Aorta (tissue), 5 donors: Measurements from ENCODE around the gene SLC2A4. TPM values are rescaled to one million over a fixed set of nuclear protein-coding genes. Genes with fewer than 3 reads are reported as not detected.

Experiments
- ATAC-seq: fragments of 200-7000 bp; cut with Tn5 transposase; one replicate; pipeline ENCODE4 v1.9.1; 2022; ENCODE audit warnings: moderate library complexity; ENCODE audit not compliant: low FRiP score
- DNase-seq, 2 donors: peaks; one replicate each; pipeline ENCODE4 v3.0.0-alpha.2; 2020
- H3K27ac ChIP-seq, 2 donors: one replicate each; pipeline ENCODE4 v1.5.1; 2013; ENCODE audit warnings: low read length in 2 of 2, mild to moderate bottlenecking in 2 of 2, moderate library complexity in 2 of 2, control low read depth in 1 of 2, inconsistent platforms in 1 of 2, low read depth in 1 of 2
- H3K27me3 ChIP-seq, 2 donors: one replicate each; pipeline ENCODE4 v1.6.1; 2013; ENCODE audit warnings: control low read depth in 1 of 2, low read length in 1 of 2, mild to moderate bottlenecking in 1 of 2, moderate library complexity in 1 of 2; ENCODE audit not compliant: insufficient read depth in 2 of 2, control insufficient read depth in 1 of 2
- H3K36me3 ChIP-seq, 2 donors: one replicate each; pipeline ENCODE4 v1.6.1; 2013; ENCODE audit warnings: control low read depth in 1 of 2, low read length in 1 of 2, mild to moderate bottlenecking in 1 of 2; ENCODE audit not compliant: insufficient read depth in 2 of 2, control insufficient read depth in 1 of 2
- H3K4me1 ChIP-seq, 2 donors: one replicate each; pipeline ENCODE4 v1.6.1; 2013; ENCODE audit warnings: low read length in 2 of 2, control low read depth in 1 of 2, mild to moderate bottlenecking in 1 of 2, moderate library complexity in 1 of 2; ENCODE audit not compliant: insufficient read depth in 2 of 2, control insufficient read depth in 1 of 2
- H3K4me3 ChIP-seq, 2 donors: one replicate each; pipeline ENCODE4 v1.5.1; 2013; ENCODE audit warnings: low read length in 2 of 2, control low read depth in 1 of 2, mild to moderate bottlenecking in 1 of 2
- H3K9me3 ChIP-seq: one replicate; pipeline ENCODE4 v1.6.1; 2013; ENCODE audit warnings: mild to moderate bottlenecking, low read length; ENCODE audit not compliant: control insufficient read depth
- WGBS, 2 donors: extraction: QIAGEN DNeasy Blood & Tissue Kit; methylation state at CpG; one replicate each; pipeline ENCODE4 v1.1.7; 2013; 5-methylcytosine and 5-hydroxymethylcytosine counted together
- intact Hi-C, 2 donors: fragments of 100-400 bp; cut with DNase I; formaldehyde crosslinking; loops; one replicate each; pipeline versions ENCODE4 v1.14.2 to v1.15.0; 2022
- polyA plus RNA-seq, 2 donors: library from polyadenylated mRNA; stranded (reverse); fragments of 200-250 nt; gene quantifications; one replicate each; pipeline ENCODE4 v1.2.3, GENCODE V29; 2013
- total RNA-seq, 2 donors: library from RNA; stranded (reverse); fragmentation: NEBNext Ultra II Directional; extraction: Animal tissue kit (Norgen Biotek cat#: 25700); gene quantifications; one replicate each; pipeline ENCODE4 v1.2.1, GENCODE V29; 2021
- donor health status: healthy with polysubstance abuse.
- donor health status: Bipolar disorder and iron deficiency.
- donor health status: DM: no; HTN: no; CAD: no.
- donor health status: DM: no; HTN: no; CAD: no.
- donor health status: DM: yes; HTN: yes; CAD: no.

Gene SLC2A4
- total and polyA plus RNA-seq, 4 donors = 0.63 to 3.9 (median 2.1) TPM

GRCh38 chr17:7280519-7281073 is 922 bp upstream of the SLC2A4 start:
- Histone ChIP-seq H3K36me3 (no peaks in the 10 kb centered on the region), H3K4me3 (peak overlapping the region in 1 of 2 donors; percentile 3), H3K9me3 (no peaks in the 10 kb centered on the region), H3K27me3 (no peaks in the 10 kb centered on the region), H3K27ac (peak overlapping the region in 1 of 2 donors; percentile 55), H3K4me1 (no peaks in the 10 kb centered on the region)
- WGBS, 2 donors = 0 to 1% methylated on average over 29 of the region's 29 CpGs
- ATAC-seq (peak; percentile 94), DNase-seq (peak; percentile 86 to 95)
- intact Hi-C loops = loop anchor here (1.0 to 5.0 kb wide), 2 partner anchors 16 to 67 kb away; no protein-coding TSS in a partner anchor

- Histone ChIP-seq H3K9me3 (no peaks in the 10 kb centered on the region), H3K36me3 (no peaks in the 10 kb centered on the region), H3K27ac (no peak overlapping the region), H3K27me3 (no peaks in the 10 kb centered on the region), H3K4me1 (no peaks in the 10 kb centered on the region), H3K4me3 (peak overlapping the region in 1 of 2 donors; percentile 7)
- WGBS, 2 donors = 8% methylated on average over 41 to 43 of the region's 43 CpGs
- ATAC-seq (peak; percentile 31), DNase-seq (peak in 1 of 2 donors; percentile 60)
- intact Hi-C loops = loop anchor here in 1 of 2 donors (5.0 kb wide), 1 partner anchor 65 kb away; no protein-coding TSS in a partner anchor
Observed at GRCh38 chr17:7281953-7282751, 634 bp downstream of the SLC2A4 start.

- Histone ChIP-seq H3K27me3 (no peaks in the 10 kb centered on the region), H3K36me3 (no peaks in the 10 kb centered on the region), H3K4me1 (no peaks in the 10 kb centered on the region), H3K27ac (no peak overlapping the region), H3K4me3 (no peak overlapping the region), H3K9me3 (no peaks in the 10 kb centered on the region)
- WGBS, 2 donors = 71 to 76% methylated on average over 6 of the region's 6 CpGs
- DNase-seq (no peak), ATAC-seq (no peak)
- intact Hi-C loops = loop anchor here in 1 of 2 donors (5.0 kb wide), 1 partner anchor 64 kb away; no protein-coding TSS in a partner anchor
Observed at GRCh38 chr17:7282752-7283321, 1.3 kb downstream of the SLC2A4 start.

DNA sequence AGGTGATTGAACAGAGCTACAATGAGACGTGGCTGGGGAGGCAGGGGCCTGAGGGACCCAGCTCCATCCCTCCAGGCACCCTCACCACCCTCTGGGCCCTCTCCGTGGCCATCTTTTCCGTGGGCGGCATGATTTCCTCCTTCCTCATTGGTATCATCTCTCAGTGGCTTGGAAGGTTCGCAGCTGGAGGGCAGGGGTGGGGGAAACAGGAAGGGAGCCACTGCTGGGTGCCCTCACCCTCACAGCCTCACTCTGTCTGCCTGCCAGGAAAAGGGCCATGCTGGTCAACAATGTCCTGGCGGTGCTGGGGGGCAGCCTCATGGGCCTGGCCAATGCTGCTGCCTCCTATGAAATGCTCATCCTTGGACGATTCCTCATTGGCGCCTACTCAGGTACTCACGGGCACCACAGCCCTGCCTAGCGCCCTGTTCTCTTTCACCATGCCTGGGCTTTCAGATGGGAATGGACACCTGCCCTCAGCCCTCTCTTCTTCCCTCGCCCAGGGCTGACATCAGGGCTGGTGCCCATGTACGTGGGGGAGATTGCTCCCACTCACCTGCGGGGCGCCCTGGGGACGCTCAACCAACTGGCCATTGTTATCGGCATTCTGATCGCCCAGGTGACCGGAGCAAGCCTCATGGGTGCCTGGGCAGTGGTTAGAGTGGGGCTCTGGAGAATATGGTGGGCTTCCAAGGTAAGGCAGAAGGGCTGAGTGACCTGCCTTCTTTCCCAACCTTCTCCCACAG is 2.1 kb downstream of the SLC2A4 start:
- no peaks in the 10 kb centered on the region for H3K4me1 ChIP-seq
- H3K36me3 ChIP-seq = no peaks in the 10 kb centered on the region
- no peak overlapping the region for H3K27ac ChIP-seq
- no peak overlapping the region for H3K4me3 ChIP-seq
- 89 to 92% methylated on average over 18 of the region's 18 CpGs for WGBS, 2 donors
- intact Hi-C loops = loop anchor here in 1 of 2 donors (5.0 kb wide), 1 partner anchor 64 kb away; no protein-coding TSS in a partner anchor
- no peaks in the 10 kb centered on the region for H3K9me3 ChIP-seq
- H3K27me3 ChIP-seq = no peaks in the 10 kb centered on the region
- DNase-seq (no peak), ATAC-seq (no peak)

DNA sequence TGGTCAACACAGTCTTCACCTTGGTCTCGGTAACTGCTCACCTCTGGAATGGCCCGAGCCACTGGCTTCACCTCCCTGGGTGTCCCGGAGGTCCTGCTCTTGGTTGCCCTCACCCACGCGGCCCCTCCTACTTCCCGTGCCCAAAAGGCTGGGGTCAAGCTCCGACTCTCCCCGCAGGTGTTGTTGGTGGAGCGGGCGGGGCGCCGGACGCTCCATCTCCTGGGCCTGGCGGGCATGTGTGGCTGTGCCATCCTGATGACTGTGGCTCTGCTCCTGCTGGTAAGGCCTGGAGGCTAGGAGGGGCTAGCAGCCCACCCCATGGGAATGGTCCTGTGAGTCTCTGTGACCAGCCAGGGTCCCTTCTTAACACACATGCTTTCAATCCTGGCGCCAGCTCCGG is 3.4 kb downstream of the SLC2A4 start:
- H3K36me3 ChIP-seq = no peaks in the 10 kb centered on the region
- no peak overlapping the region for H3K4me3 ChIP-seq
- intact Hi-C loops = loop anchor here in 1 of 2 donors (5.0 kb wide), 1 partner anchor 62 kb away; no protein-coding TSS in a partner anchor
- no peaks in the 10 kb centered on the region for H3K27me3 ChIP-seq
- DNase-seq = no peak
- H3K4me1 ChIP-seq = no peaks in the 10 kb centered on the region
- ATAC-seq = no peak
- no peak overlapping the region for H3K27ac ChIP-seq
- 94 to 96% methylated on average over 16 of the region's 16 CpGs for WGBS, 2 donors
- no peaks in the 10 kb centered on the region for H3K9me3 ChIP-seq

- H3K9me3 ChIP-seq = no peaks in the 10 kb centered on the region
- no peak overlapping the region for H3K27ac ChIP-seq
- WGBS, 2 donors = 88 to 96% methylated on average over 12 of the region's 12 CpGs
- no peaks in the 10 kb centered on the region for H3K27me3 ChIP-seq
- no peaks in the 10 kb centered on the region for H3K36me3 ChIP-seq
- DNase-seq (no peak), ATAC-seq (no peak)
- intact Hi-C loops = no loop called here
- H3K4me3 ChIP-seq = no peak overlapping the region
- no peaks in the 10 kb centered on the region for H3K4me1 ChIP-seq
Observed at GRCh38 chr17:7285679-7286078, 4.2 kb downstream of the SLC2A4 start.

- DNase-seq (no peak), ATAC-seq (no peak)
- Histone ChIP-seq H3K9me3 (no peaks in the 10 kb centered on the region), H3K27me3 (peaks cover 0 to 2% of the 10 kb centered on the region in 2 donors), H3K4me1 (no peaks in the 10 kb centered on the region), H3K36me3 (no peaks in the 10 kb centered on the region), H3K4me3 (no peak overlapping the region), H3K27ac (no peak overlapping the region)
- intact Hi-C loops = loop anchor here in 1 of 2 donors (10.0 kb wide), 1 partner anchor 245 kb away; the partner anchor contains the start of gene SLC16A11
- WGBS, 2 donors = 86 to 89% methylated on average over 18 of the region's 18 CpGs
Observed at GRCh38 chr17:7289256-7290032, 7.9 kb downstream of the SLC2A4 start.
